H1 (cell line): ENCODE data around the gene VASN. TPM values are rescaled to one million over a fixed set of nuclear protein-coding genes. Genes with fewer than 3 reads are reported as not detected.

Experiments
- BRCA1 ChIP-seq: IDR thresholded peaks from 2 replicates; pipeline ENCODE4 v1.6.1; 2012; ENCODE audit warnings: low read depth, low read length, improper control_type of control experiment
- CBX5 ChIP-seq: fragments of 300-800, 300-1000 bp; sonication (generic); IDR thresholded peaks from 2 replicates; pipeline ENCODE4 v1.7.1; 2016; ENCODE audit warnings: antibody characterized with exemption, low read length, low read depth
- CBX8 ChIP-seq: fragments of 300-800, 300-1000 bp; sonication (generic); IDR thresholded peaks from 2 replicates; pipeline ENCODE4 v1.7.1; 2016; ENCODE audit warnings: low read depth, low read length, borderline replicate concordance
- CHD1 ChIP-seq: IDR thresholded peaks from 2 replicates; pipeline ENCODE4 v1.6.1; 2012; ENCODE audit warnings: low read depth, low read length, improper control_type of control experiment
- CTBP2 ChIP-seq: IDR thresholded peaks from 2 replicates; pipeline ENCODE4 v1.7.0; 2011; ENCODE audit warnings: borderline replicate concordance, mild to moderate bottlenecking, moderate library complexity, mixed read lengths, low read length; ENCODE audit not compliant: insufficient read depth, insufficient read length
- EP300 ChIP-seq, 2 experiments: IDR thresholded peaks; 1 replicate in 1 of 2; 2 replicates in 1 of 2; pipeline ENCODE4 v1.6.1; 2011 to 2012; ENCODE audit warnings: low read depth in 2 of 2, low read length in 2 of 2, mild to moderate bottlenecking in 2 of 2, borderline replicate concordance in 1 of 2, inconsistent platforms in 1 of 2, moderate library complexity in 1 of 2
- HDAC2 ChIP-seq, 2 experiments: fragments of 300-600 bp in 1 of 2; sonication (generic) in 1 of 2; IDR thresholded peaks; 2 replicates each; pipeline ENCODE4 v1.6.1; 2011 to 2012; ENCODE audit warnings: low read depth in 2 of 2, low read length in 2 of 2, mild to moderate bottlenecking in 2 of 2, moderate library complexity in 2 of 2, borderline replicate concordance in 1 of 2, inconsistent platforms in 1 of 2
- HDAC6 ChIP-seq: IDR thresholded peaks from one replicate; pipeline ENCODE4 v1.7.1; 2012; ENCODE audit warnings: low read depth, mild to moderate bottlenecking, inconsistent platforms, low read length, moderate library complexity
- JUN ChIP-seq: IDR thresholded peaks from 2 replicates; pipeline ENCODE4 v1.6.1; 2011; ENCODE audit warnings: low read depth, mild to moderate bottlenecking, improper control_type of control experiment, low read length
- KDM5A ChIP-seq: fragments of 200-600 bp; IDR thresholded peaks from 2 replicates; pipeline ENCODE4 v1.7.1; 2012; ENCODE audit warnings: mild to moderate bottlenecking, low read length, inconsistent platforms, mixed read lengths
- MAFK ChIP-seq: IDR thresholded peaks from 2 replicates; pipeline ENCODE4 v1.6.1; 2012; ENCODE audit warnings: low read depth, mild to moderate bottlenecking, improper control_type of control experiment, low read length
- NRF1 ChIP-seq: IDR thresholded peaks from 2 replicates; pipeline ENCODE4 v1.6.1; 2011; ENCODE audit warnings: mild to moderate bottlenecking, low read depth, low read length, improper control_type of control experiment
- POLR2A ChIP-seq, 2 experiments: IDR thresholded peaks; 1 replicate in 1 of 2; 2 replicates in 1 of 2; pipeline ENCODE4 v1.6.1; 2011; ENCODE audit warnings: low read depth in 2 of 2, low read length in 2 of 2, mild to moderate bottlenecking in 2 of 2; ENCODE audit errors: control extremely low read depth in 1 of 2
- POU5F1 ChIP-seq: IDR thresholded peaks from 2 replicates; pipeline ENCODE4 v1.6.1; 2011; ENCODE audit warnings: low read depth, mild to moderate bottlenecking, low read length, moderate library complexity
- RAD21 ChIP-seq, 2 experiments: IDR thresholded peaks in 1 of 2; conservative IDR thresholded peaks in 1 of 2; 2 replicates each; pipeline ENCODE4 v1.6.1; 2011; ENCODE audit warnings: low read depth in 2 of 2, low read length in 2 of 2, improper control_type of control experiment in 1 of 2, inconsistent platforms in 1 of 2, mild to moderate bottlenecking in 1 of 2, moderate library complexity in 1 of 2
- SAP30 ChIP-seq: fragments of 300-600 bp; sonication (generic); IDR thresholded peaks from 2 replicates; pipeline ENCODE4 v1.7.1; 2012; ENCODE audit warnings: low read length, moderate library complexity, mild to moderate bottlenecking, inconsistent platforms; ENCODE audit not compliant: insufficient read depth, insufficient replicate concordance
- SP1 ChIP-seq: IDR thresholded peaks from 2 replicates; pipeline ENCODE4 v1.6.1; 2011; ENCODE audit warnings: low read depth, low read length
- SP4 ChIP-seq: IDR thresholded peaks from 2 replicates; pipeline ENCODE4 v1.6.1; 2012; ENCODE audit warnings: low read length, inconsistent platforms
- SRF ChIP-seq: IDR thresholded peaks from 2 replicates; pipeline ENCODE4 v1.6.1; 2011; ENCODE audit warnings: mild to moderate bottlenecking, low read depth, low read length, moderate library complexity
- TBP ChIP-seq: IDR thresholded peaks from 2 replicates; pipeline ENCODE4 v1.6.1; 2011; ENCODE audit warnings: low read depth, low read length, improper control_type of control experiment
- ZNF274 ChIP-seq: IDR thresholded peaks from 2 replicates; pipeline ENCODE4 v1.7.0; 2012; ENCODE audit warnings: low read length, borderline replicate concordance; ENCODE audit errors: extremely low read depth
- polyA plus RNA-seq, 7 experiments: library from polyadenylated mRNA; depleted of rRNA in 3 of 7; stranded (reverse) in 5 of 7; unstranded in 2 of 7; fragments of >200 nt in 5 of 7; fragments of 200-250 nt in 2 of 7; gene quantifications; 1 replicate in 5 of 7; 2 replicates in 1 of 7; 4 replicates in 1 of 7; pipeline versions ENCODE4 v1.2.1 to v1.2.3, GENCODE V29; 2011 to 2013; ENCODE audit warnings: missing spikeins in 2 of 7, mixed read lengths in 2 of 7
- total RNA-seq: library from RNA; stranded (reverse); fragmentation: NEBNext Ultra II Directional; extraction: Animal tissue kit (Norgen Biotek cat#: 25700); gene quantifications from 2 replicates; pipeline ENCODE4 v1.2.1, GENCODE V29; 2021
- TF ChIP-seq, protein P1 (sequence below): IDR thresholded peaks from 2 replicates; pipeline ENCODE4 v1.6.1; 2012; ENCODE audit warnings: low read length, inconsistent platforms
- TF ChIP-seq, protein P2 (sequence below): IDR thresholded peaks from 2 replicates; pipeline ENCODE4 v1.6.1; 2011; ENCODE audit warnings: low read depth, mild to moderate bottlenecking, low read length; ENCODE audit not compliant: insufficient read depth

VASN gene
- total and polyA plus RNA-seq, 2 of the 8 experiments (the other 6 are each of a cell fraction or from before 2014, with no cell fraction given): 9.6 to 11.3 TPM

DNA sequence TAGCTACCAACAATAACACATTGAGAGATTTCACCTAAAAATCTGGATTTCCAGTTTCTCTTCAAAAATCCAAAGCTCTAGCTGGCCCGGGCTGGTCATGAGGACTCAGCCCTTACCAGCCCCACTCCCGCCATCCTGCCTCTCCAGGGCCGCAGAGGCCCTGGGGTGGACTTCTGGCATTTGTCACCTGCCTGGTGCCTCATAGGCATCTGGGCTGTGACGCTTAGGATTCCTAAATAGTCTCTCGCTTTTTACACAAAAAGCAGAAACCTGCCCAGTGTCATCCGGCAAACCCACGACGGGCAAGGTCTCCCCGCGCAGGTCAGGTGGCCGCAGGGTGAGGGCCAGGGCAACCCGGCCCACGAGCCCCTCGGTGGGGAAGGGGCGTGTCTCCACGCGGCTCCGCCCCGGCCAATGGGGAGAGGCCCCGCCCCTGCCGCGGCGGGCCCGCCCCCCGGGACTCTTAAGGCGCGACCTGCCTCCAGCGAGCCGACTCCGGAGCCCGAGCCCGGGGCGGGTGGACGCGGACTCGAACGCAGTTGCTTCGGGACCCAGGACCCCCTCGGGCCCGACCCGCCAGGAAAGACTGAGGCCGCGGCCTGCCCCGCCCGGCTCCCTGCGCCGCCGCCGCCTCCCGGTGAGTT lies at the start of gene VASN (continued):
- TF ChIP-seq HDAC6 (no peak), MAFK (no peak), POU5F1 (no peak), SAP30 (no peak), TBP (peak; percentile 92), CBX5 (no peak), BRCA1 (no peak), CHD1 (no peak), KDM5A (no peak), CTBP2 (no peak), HDAC2 (IDR thresholded peaks at IDR 0.05; ENCODE audit: borderline replicate concordance in 1 of 2, low read depth in 2 of 2, low read length in 2 of 2) (no peak), POLR2A (IDR thresholded peaks at IDR 0.05; ENCODE audit: control extremely low read depth in 1 of 2, low read depth in 2 of 2, low read length in 2 of 2) (peak in 1 of 2 experiments; percentile 97; a peak in 2 of 3 replicates), SP4 (peak; percentile 80; the same call in 1 of the 2 replicates), SP1 (no peak), EP300 (IDR thresholded peaks at IDR 0.05; ENCODE audit: borderline replicate concordance in 1 of 2, low read depth in 2 of 2, low read length in 2 of 2) (no peak), NRF1 (no peak), JUN (no peak), CBX8 (no peak), RAD21 (IDR thresholded peaks at IDR 0.05 in 1 of 2, conservative IDR thresholded peaks at IDR 0.05 in 1 of 2; ENCODE audit: low read depth in 2 of 2, low read length in 2 of 2) (no peak), ZNF274 (no peak), SRF (no peak)
- TF ChIP-seq, protein P1, sequence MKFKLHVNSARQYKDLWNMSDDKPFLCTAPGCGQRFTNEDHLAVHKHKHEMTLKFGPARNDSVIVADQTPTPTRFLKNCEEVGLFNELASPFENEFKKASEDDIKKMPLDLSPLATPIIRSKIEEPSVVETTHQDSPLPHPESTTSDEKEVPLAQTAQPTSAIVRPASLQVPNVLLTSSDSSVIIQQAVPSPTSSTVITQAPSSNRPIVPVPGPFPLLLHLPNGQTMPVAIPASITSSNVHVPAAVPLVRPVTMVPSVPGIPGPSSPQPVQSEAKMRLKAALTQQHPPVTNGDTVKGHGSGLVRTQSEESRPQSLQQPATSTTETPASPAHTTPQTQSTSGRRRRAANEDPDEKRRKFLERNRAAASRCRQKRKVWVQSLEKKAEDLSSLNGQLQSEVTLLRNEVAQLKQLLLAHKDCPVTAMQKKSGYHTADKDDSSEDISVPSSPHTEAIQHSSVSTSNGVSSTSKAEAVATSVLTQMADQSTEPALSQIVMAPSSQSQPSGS: no peak
- TF ChIP-seq, protein P2, sequence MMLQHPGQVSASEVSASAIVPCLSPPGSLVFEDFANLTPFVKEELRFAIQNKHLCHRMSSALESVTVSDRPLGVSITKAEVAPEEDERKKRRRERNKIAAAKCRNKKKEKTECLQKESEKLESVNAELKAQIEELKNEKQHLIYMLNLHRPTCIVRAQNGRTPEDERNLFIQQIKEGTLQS: no peak
